HG03196 (cell line): ENCODE data around the gene PDHB.

Experiments
- ATAC-seq: cut with Tn5 transposase; IDR thresholded peaks from one replicate; pipeline ENCODE4 v1.9.1; 2021; ENCODE audit not compliant: unreplicated experiment

The PDHB gene

DNA sequence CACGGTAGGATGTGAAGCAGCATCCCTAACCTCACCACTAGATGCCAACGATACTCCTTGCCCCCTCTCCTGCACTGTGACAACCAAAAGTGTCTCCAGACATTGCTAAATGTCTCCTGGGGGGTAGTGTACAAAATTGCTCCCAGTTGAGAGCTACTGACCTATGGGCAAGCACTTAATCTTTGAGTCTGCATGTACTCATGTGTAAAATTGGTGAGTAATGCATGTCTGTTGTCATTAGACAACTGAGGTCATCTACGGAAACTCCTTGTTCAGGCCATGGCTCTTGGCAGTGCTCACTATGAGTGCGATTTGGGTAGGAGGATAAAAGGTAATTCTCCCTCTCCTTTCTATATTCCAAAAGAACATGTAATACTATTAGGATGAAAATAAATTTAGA, 29.2 kb downstream of the PDHB start:
- no peak for ATAC-seq

DNA sequence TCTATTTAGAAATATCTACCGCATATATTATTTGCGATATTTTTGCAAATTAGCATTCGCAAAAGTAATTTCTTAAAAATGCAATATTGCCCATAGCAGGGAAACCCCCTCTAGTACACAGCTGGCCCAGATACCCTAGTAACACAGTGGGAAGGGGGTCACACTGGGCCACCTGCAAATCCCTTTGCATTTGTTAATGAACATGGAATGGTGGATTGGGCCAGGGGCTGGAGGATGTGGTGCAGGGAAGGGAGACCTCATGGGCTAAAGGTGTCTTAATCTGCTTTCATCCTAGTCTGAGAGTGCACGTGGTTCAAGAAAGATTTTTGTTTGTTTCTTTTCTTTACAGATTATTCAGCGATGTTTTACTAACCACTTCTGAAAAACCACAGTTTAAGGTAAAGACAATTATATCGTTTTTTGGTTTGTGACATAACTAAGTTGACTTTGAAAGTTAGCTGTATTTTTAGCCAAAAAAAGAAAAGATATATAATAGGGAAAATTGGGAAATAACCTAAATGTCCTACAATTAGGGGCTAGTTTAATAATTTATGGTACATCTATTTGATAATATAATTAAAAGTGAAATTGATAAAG, 30.0 kb downstream of the PDHB start:
- ATAC-seq: no peak

DNA sequence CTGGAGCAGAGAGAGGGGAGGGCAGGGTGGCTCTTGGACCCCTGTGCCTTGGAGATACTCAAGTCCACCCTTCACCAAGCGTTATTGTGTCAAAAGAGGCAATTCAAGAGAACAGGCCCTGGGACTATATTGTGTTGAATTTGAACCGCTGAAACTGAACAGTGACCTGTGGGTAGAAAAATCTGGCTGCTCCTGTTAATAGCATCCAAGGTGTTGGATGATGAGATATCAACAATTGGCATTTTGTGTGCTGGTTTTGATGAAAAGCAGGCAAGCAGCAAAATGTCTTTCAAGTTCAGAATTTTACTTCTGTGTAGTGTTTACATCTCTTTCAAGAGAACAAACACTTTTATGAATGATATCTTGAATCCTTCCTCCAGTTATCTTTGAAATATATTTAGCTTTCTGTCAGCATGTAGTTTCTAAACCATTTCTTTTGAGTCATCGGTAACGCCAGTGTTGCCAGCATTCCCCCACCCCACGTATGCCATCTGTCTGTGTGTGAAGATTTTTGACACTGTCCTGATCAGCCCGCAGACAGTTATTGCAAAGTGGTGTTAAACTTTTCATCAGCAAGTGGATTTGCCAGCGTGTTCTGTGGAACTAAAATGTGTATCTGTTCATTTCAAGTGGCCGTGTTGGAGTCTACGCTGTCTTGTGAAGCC, 34.8 kb downstream of the PDHB start:
- no peak for ATAC-seq

- no peak for ATAC-seq
Observed at GRCh38 chr3:58394339-58394738, 39.3 kb downstream of the PDHB start.

DNA sequence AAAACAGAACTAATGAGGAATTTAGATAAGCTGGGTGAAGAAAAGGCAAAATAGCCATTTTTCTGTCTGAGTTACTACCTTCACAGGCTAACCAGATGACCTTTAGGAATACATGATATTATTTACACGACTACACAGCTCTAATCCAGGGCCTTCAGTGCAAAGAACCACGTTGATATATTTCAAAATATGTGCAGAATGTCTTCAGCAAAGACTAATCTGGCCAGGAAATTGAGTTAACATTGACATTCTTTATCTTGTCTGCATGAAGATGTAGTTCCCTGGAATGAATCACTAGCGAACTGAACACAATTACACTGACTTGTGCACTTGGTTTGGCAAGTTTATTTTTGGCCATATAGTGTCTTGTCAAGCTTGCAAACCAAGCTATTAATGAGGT, 41.5 kb downstream of the PDHB start:
- ATAC-seq: no peak

DNA sequence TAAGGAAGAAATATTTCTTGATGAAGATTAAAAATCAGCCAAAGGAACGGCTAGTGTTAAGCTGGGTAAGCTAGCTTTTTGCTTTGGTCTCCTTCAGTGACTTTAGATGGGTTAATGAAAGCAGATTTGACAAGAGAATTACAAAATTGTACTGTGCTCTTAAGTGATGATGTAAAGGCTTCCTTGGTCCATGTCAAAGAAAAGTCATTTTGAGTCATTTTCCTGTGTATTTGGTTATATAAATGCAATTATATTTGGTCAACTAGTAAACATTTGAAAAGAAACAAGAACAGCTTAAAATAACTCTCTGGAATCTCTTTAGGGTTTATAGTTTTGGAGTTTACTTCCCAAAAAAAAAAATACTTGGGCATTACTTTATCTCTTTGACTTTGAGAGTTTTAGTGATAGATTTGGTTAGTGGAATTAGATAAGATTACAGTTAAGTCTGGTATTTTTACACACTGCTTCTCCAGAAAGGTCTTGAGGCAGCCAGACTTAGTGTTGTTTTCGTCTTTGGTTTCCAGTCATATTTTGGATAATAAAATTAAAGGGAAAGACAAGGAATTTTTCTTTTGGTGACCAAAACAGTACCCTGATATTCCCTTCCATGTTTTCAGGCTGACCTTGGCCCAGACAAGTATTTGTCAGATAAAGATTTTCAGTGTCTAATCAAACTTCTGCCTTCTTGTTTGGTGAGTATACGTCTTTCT, 42.3 kb downstream of the PDHB start:
- ATAC-seq: no peak

- ATAC-seq: no peak
Observed at GRCh38 chr3:58388550-58389091, 45.0 kb downstream of the PDHB start.

DNA sequence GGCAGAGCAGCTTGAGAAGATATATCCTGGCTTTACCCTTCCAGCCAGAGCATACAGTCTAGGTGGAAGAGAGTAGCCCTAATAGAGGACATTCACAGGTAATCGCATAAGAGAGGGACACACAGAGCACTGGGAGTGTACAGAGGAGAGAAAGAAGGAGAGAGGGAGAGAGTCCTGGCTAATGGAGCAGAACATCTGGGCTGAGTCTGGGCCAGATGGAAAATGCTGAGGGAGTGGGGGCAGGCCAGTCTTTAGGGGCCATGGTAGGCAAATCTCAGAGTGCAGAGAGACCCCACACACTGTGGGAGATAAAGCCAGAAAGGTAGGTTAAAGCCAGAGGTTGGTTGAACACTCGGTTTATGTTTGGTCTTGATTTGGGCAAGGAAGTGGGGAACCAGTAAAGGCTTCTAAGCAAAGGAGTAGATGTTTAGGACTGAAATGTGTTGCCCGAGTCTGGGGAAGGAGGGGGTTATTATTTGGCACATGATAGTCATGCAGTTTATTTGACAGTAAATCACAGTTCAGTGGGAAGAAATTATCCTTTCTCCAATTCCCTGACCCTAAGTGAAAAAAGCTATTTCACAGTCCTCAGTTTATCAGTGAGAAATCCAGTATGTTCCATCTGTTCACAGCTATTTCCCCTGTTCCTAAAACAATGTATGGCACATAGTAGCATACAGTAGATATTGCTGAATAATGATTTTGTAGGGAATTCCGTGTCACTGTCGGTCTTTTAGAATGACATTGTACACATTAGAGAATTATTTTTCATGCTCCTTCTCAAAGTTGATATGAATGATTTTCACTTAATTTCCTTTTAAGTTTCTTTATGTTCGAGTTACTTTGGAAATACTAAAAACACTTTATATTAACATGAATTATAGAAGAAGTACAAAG, 45.7 kb downstream of the PDHB start:
- no peak for ATAC-seq

DNA sequence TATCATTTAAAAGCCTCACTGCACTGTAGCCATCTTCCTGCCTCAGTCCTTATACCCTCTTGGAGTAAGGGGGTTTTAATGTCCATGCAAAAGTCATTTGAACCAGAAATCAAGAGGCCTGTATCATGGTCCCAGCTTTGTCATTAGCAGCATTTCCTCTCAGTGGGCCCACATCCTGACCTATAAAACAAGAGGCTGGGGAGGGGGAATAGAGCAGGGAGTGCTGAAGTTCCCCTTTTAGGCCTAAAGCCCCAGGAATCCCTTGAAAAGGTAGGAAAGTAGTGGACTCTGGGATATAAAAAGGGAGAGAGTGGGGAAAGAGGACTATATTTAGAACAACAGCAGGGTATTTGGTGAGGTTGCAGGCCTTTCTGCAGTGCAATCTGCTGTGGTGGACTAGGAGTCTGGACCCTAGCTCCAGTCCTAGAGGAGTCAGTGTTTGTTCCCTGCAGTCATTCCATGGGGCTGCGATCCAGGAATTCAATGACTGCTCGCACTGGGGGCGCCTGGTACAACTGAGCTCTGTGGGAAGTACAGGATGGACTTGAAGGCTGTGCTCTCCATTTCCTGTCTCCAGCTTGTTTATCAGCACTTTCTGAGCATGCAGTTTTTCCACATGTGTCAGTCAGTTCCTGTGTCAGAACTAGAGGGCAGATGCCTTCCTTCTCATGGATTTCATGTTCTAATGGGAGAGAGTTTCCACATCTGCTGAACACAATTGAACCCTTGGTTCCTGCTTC, 46.8 kb downstream of the PDHB start:
- ATAC-seq: no peak

- no peak for ATAC-seq
Observed at GRCh38 chr3:58384381-58385090, 49.1 kb downstream of the PDHB start.

DNA sequence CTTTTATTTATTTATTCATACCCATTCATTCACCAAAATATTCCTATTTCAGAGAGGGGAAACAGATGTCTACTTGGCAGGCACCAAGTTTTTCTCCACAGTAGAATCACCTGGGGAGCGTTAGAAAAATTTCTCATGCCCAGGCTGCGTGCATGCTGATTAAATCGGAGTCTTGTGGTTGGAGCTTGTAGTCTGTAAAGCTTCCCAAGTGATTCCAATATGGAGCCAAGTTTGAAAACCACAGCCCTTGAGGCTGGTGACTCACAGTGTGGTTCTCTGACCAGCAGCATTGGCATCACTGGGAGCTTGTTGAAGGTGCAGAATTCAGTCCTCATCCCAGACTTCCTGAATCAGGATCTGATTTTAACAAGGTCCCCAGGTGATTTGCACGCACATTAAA, 49.7 kb downstream of the PDHB start:
- ATAC-seq: no peak

GRCh38 chr3:58383476-58383875, 50.2 kb downstream of the PDHB start:
- ATAC-seq: no peak

DNA sequence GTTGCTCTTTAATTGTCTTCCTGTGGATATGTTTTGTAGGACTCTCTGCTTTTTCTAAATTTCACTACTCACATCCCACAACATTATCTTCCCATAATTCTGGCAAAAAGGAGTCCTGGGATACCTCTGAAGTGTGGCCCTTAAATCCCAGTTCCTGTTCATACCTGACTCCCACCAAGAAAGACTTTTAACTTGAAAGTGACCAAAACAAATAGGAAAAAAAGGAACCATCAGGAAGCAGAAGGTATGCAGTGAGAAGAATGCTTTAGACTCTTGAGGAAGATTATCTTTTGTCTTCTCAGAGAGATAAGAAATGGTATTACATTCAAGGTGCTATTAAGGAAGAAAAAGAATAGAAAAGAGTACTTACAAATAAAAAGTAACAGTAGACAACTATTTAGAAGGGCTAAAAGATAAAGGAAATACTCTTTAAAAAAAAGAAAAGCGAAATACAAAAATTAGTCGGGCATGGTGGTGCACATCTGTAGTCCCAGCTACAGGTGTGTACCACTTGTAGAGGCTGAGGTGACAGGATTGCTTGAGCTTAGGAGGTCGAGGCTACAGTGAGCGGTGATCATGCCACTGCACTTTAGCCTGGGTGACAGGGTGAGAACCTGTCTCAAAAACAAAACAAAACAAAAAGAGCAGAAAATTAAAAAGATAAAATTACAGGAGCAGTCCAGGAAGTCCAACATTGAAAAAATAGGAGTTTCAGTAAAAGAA, 54.1 kb downstream of the PDHB start:
- no peak for ATAC-seq

DNA sequence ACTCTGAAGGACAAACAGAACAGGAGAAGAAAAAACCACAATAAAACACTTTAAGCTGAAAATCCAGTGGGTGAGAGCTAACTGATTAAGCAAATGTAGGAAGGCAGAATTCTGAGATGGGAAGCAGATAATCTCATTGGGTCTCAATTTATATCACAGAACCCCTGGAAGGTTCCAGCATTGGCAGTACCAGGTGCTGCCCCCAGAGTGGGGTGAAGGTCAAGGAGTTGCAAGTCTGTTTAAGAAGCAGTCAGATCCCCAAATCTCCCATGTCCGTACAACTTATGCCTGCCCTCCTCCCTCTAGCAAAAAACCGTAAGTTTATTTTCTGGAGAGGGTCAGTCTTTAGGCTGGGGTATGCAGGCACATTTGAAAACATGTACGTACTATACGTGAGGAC, 55.9 kb downstream of the PDHB start:
- no peak for ATAC-seq
